Smooth muscle cell of the brain vasculature (primary cell): ENCODE results near the gene STAG3.
"Not testable (repeated sequence)": the region's sequence is repeated elsewhere in the genome, so short reads cannot be mapped to it uniquely, and the experiment has no call there.

Experiments used
- DNase-seq: peaks from one replicate; pipeline ENCODE4 v3.0.0-alpha.2; 2012; ENCODE audit warnings: low read depth, low spot score

The STAG3 gene

DNA sequence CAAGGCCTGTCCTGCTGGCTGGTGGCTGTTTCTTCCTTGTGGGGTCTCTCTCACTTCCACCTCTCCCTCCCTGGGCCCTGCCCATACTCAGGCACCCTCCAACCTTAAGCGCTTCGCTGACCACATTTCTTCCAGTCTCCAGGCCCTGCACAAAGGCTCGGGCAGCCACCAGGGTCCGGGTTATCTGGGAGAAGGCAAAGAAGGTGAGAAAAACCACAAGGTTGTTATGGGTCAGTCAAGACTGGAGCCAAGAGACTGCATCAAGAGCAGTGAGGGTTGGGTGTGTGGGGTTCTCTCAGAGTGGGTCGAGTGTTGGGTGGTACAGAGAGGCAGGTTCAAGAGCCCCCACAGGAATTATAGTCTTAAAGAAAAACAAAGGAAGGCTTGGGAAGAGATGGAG, 3.1 kb upstream of the STAG3 start:
- no peak for DNase-seq

DNA sequence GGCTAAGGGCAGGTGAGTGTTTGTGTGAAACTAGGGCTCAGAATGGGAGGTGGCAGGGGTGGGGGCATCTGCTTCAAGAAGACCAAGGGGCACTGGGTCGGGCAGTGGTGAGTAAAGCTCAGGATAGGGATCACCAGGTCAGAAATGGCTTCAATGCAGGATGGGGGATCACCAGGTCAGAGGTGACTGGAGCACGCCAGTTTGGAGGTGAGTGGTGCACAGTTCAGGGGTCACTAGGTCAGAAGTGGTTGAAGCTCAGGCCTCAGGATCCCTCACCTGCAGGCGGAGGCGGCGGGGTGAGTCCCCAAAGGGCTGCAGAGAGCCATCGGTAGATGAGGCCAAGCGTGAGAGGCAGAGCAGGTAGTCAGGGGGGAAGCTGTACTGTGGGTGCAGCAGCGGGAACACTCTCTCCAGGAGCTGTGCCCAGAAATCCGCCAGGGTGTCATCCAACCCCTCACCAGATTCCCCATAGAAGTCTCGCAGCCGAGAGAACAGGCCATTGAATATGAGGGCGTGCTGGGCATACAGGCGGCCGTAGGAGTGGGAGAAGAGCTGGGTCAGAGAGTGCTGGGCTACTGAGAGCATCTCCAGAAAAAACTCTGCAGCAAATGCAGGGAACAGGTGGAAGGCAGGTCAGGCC, 2.3 kb upstream of the STAG3 start:
- DNase-seq = no peak

DNA sequence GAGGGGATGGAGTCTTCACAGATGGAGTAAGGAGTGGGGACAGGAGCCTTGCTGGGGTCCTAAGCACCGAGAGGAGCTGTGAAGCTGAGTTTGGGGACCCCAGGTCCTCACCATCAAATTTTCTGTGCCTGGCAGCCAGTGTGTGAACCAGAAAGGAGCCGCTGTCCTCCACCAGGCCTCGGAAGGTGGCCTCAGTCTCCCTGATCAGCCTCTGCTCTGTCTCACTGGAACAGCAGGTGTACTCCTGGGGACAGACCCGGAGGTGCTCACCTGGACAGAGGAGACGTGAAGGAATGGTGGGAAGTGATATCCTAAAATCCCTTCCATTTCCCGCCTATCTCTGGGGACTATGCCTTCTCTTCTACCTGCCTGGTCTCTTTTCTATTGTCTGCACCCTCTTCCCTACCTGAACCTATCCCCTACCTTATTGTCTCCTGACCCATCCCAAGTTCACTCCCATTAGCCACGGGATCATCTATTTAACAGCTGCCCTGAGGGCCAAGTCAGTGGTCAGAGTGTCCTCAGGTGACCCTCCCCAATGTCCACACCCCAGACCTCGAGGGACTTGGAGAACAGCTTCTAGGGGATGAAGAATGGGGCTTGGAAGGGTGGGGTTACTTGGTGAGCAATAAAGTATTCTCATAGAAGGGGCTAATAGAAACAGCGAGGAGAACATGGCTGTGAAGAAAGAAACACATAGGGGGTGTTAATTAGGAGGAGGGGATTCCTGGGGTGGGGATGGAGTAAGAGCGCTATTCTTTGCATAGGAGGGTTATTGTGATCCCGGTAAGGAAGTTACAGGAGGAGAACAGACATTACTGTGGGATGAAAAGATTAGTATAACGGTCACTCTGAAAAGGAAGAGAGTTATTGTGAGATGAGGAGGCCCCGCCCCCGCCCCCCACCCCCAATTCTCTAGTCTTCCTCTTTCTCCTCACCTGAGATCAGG, 1.3 kb upstream of the STAG3 start:
- DNase-seq = no peak

DNA sequence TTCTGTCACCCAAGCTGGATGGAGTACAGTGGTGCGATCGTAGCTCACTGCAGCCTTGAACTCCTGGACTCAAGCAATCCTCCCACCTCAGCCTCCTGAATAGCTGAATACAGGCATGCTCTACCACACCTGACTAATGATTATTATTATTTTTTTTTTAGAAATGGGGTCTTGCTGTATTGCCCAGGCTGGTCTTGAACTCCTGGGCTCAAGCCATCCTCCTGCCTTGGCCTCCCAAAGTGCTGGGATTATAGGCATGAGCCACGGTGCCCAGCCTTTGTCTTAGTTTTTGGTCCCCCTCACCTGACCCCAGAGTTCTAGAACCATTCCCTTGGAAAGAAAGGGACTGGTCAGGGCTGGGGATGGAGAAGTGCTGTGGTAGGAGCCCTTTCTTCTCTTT, 2.4 kb downstream of the STAG3 start:
- DNase-seq = not testable (repeated sequence)

DNA sequence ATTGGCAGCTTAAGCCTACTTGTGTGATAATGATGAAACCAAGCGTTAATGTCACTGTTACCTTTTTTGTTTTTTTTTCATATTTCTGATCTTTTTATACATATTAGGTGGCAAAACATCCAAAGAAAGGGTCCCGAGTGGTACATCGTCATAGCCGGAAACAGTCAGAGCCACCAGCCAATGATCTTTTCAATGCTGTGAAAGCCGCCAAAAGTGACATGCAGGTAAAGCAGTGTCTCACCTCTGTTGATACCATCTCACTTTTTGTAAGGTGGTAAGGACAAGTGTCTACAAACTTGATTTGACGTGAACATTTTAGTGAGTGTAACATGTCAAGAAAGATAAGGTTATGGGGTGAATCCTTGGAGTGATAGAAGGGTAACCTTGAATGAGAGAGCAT, 4.9 kb downstream of the STAG3 start:
- DNase-seq = not testable (repeated sequence)

DNA sequence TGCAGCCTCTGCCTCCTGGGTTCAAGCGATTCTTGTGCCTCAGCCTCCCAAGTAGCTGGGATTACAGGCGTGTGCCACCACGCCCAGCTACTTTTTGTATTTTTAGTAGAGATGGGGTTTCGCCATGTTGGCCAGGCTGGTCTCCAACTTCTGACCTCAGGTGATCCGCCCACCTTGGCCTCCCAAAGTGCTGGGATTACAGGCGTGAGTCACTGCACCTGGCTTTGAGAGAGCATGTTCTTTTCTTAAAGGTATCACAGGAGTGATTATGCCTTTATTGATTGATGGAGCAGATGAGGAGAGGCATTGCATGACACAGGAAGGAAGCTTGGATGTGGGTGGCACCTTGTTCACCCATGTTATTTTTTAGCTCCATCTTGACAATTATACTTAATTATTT, 5.4 kb downstream of the STAG3 start:
- not testable (repeated sequence) for DNase-seq

DNA sequence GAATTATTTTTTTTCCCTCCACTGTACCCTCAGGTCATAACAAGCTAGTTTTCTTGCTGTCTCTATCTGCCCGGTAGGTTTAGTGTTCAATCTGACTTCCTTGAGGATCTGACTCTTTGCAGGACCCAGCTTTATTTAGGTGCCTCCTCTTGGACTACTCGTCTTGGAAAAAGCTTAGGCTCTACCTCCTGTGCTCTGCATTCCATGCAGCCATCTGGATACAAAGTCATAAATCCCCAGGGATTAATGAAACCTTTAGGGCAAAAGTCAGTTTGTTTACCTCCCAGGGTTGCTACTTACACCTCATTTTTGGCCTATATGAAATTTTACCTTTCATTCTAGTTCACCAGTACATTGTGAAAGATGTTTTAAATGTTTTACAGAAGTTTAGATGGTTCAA, 8.0 kb downstream of the STAG3 start:
- DNase-seq = no peak

DNA sequence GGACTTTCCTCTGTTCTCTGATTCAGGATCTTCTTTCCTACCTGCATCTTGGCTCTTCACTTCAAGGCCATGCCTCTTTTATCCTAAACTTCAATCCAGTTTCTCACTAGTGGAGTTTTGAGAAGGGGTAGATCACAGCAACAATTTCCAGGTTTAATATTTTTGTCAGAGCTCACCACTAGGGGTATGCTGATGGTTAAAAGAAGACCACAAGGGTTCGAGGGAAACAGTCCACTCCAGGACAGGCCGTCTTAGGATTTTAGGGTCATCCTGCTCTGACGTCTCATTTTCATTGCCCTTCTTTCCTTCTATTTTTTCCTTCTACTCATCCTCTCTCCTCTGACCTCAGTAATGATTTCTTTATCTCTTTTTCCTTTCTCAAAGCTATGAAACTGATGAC, 11.3 kb downstream of the STAG3 start:
- no peak for DNase-seq

DNA sequence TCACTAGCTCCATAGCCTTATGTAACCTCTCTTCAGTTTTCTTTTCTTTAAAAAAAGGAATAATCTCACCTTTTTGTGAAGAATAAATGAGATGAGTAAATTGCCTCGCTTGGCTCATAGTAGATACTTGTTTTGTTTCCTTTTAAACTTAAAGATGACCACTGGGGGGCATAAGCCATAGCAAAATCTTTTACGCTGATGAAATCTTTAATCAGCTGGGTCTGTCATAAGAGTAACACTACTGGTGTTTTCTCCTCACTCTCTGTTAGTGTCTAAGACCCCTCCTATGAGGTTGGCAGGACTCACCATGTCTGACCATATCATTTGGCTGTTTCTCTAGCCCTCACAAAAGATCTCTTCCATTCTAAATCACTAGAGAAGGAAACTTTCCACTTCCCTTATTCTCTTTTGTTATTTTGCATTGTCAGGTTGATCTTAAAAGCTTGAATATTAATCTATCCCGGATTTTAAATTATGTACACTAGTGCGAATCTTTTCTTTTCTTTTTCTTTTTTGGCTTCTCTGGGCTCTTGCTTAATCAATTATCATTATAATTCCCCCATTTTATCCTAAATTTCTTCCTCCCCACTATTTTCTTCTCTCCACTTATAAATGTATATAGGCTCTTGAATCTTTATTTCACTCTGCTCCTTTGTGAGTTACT, 12.5 kb downstream of the STAG3 start:
- no peak for DNase-seq

DNA sequence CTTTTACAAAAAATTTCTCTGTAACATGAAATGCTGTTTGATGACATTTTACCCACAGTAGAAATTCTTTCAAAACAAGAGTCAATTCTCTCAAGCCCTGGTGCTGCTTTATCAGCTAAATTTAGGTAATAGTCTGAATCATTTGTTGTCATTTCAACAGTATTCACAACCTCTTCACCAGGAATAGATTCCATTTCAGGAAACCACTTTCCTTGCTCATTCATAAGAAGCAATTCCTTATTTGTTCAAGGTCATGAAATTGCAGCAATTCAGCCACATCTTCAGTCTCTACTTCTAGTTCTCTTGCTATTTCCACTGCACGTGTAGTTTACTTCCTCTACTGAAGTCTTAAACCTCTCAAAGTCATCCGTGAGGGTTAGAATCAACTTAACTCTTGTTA, 14.1 kb downstream of the STAG3 start:
- DNase-seq = no peak

DNA sequence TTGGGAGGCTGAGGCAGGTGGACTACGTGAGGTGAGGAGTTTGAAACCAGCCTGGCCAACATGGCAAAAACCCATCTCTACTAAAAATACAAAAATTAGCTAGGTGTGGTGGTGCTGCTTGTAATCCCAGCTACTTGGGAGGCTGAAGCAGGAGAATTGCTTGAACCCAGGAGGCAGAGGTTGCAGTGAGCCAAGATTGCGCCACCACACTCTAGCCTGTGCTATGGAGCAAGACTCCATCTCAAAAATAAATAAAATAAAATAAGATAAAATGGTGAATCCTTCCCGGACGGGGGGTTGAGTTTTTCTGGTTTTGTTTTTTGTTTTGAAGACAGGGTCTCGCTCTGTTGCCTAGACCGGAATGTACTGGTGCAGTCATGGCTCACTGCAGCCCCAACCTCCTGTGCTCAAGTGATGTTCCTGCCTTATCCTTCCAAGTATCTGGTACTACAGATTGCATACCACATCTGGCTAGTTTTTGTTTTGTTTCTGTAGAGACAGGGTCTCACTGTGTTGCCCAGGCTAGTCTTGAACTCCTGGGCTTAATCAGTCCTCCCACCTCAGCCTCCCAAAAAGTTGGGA, 14.7 kb downstream of the STAG3 start:
- DNase-seq = not testable (repeated sequence)

DNA sequence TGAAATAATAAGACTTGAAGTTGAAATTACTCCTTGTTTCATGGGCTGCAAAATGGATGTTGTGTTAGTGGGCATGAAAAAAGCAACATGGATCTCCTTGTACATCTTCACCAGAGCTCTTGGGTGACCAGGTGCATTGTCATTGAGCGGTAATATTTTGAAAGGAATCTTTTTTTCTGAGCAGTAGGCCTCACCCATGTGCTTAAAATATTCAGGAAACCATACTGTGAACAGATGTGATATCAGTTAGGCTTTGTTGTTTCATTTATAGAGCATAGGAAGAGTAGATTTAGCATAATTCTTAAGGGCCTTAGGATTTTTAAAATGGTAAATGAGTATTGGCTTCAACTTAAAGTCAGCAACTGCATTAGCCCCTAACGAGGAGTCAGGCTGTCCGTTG, 15.3 kb downstream of the STAG3 start:
- no peak for DNase-seq

DNA sequence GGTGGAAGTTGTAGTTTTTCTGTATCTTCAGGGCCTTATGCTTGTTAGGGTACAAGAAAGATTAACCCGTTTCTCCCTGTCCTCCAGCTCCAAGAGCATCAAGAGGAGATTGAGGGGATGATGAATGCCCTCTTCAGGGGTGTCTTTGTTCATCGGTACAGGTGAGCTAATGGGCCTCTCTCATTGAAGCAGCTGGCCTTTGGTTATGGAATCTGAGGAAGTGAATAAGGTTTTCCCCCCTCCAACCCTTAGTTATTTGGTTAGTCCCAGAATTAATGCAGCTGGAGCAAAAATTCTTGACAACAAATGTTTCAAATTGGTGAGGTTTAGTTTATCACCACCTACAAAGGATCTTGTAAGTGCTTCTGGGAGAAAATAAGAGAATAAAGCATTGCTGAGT, 17.5 kb downstream of the STAG3 start:
- DNase-seq = no peak

DNA sequence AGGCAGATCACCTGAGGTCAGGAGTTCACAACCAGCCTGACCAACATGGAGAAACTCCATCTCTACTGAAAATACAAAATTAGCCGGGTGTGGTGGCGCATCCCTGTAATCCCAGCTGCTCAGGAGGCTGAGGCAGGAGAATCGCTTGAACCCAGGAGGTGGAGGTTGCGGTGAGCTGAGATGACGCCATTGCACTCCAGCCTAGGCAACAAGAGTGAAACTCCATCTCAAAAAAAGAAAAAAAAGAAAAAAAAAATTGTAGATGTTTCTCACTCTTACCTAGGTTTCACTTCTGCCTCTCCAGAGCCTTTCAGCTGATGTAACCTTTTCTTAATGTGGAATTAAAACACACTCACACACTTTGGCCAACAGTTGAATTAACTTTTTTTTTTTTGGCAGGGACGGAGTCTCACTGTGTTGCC, 18.2 kb downstream of the STAG3 start:
- not testable (repeated sequence) for DNase-seq

DNA sequence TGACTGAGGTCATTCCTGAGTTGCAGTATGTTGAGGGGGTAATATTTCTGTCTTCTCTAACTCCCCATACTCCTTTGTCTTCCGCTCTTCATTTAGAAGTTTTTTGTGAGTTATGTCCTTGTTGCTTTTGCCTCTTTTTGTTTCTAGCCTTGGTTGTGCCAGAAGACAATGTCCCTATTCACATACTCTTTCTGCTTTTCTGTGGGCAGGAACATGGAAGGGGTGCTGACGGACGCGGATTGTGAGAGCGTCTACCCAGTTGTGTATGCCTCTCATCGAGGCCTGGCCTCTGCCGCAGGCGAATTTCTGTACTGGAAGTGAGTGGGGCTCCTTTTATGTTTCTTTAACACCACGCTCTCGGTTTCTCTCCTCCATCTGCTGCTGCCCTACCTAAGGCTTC, 20.5 kb downstream of the STAG3 start:
- no peak for DNase-seq

DNA sequence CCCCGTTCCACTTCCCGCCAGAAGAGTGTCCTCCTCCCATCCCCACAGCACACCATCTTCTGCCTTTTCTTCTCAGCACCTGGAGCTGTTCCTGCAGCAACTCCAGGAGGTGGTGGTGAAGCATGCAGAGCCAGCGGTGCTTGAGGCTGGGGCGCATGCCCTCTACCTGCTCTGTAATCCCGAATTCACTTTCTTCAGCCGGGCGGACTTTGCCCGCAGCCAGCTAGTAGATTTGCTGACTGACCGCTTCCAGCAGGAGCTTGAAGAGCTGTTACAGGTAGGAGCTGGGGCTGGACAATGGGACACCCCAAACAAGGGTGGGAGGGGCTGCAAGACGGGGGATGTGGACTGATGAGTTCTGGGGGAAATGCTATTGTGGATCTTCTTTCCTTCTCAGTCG, 23.0 kb downstream of the STAG3 start:
- DNase-seq = no peak

DNA sequence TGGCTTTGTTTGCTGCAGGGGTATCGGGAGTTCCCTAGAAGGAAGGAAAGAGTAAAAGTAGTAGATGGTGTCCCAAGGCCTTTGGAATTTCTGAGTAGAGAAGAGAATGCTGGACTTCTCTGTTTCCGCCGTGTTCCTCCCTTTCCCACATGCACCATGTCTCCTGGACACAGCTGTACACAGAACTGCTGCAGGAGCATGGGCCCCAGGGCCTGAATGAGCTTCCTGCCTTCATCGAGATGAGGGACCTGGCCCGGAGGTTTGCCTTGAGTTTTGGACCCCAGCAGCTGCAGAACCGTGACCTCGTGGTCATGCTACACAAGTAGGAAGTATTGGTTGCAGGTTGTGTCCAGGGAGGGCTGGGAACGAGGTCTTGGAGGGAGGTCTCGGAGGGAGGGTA, 26.7 kb downstream of the STAG3 start:
- DNase-seq = no peak

DNA sequence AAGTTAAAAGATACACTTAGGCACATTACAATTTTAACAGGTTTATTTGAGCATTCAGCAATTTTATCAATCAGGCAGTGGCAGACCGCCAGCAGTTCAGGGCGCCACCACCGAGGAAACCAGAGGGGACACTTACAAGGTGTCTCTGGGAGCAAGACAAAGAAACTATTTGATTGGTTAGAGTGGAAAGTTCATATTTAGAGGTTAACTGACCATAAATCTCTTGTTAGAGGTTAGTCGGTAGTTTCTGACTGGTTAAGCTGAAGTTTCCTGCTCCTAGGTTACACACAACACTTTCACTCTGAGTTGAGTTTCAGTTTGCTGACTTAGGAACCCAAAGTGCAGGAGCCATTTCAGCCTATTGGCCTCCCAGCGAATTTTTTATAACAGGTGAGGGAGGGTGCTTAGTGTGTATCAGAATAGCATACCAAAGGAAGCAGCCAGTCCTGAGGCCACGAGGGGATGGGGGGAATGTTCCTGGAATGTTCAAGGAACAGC, 31.2 kb downstream of the STAG3 start:
- DNase-seq = no peak

DNA sequence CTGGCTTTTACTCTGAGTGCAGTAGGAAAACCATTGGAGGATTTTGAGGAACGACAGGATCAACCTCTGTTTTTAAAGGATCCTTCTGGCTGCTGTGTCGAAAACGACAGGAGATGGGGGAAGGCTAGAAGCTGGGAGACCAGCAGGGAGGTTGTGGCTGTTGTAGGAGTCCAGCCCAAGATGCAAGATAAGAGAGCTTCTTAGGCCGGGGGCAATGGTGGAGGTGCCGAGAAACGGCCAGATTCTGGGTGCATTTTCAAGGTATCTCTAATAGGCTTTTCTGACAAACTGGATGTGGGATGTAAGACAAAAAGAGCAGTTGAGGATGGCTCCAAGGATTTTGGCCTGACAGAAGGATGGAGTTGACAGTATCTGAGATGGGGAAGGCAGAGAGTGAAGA, 31.8 kb downstream of the STAG3 start:
- DNase-seq = no peak

DNA sequence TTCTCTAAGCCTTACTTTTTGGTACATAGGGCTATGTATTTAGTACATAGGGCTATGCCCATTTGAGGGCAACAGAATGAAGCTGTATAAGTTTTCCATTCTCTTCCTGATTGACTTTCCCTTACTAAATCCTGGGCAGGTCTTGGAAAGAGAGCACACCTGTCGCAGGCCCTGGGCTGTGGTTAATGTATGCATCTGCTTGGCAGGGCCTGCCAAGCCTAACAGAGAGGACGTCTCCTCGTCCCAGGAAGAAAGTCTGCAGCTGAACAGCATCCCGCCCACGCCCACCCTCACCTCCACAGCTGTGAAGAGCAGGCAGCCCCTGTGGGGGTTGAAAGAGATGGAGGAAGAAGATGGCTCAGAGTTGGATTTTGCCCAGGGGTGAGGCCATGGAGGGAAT, 33.1 kb downstream of the STAG3 start:
- no peak for DNase-seq

DNA sequence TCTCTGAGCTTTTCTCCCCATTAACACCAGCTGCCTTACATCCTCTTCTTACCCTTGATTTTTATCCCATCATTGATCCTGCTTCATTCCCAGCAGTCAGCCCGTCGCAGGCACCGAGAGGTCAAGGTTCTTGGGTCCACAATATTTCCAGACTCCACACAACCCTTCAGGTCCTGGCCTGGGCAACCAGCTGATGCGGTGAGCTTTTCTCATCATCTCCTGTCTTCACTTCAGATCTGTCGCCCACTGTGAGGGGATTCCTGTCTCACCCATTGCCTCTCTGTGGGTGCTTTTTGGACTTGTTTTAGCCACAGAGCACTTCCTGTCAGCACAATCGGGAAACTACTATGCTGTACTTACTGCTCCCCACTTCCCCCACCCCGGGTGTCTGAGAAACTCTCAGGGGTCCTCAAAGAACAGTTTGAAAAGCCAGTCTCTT, 33.6 kb downstream of the STAG3 start:
- no peak for DNase-seq
